HEK293 (cell line): ENCODE data around the gene SPOUT1.
A peak's percentile ranks its signal among the peaks of the same experiment; 100 is the strongest.

ENCODE experiments used
- EGR2 ChIP-seq: fragments of 450-650 bp; formaldehyde crosslinking; IDR thresholded peaks from 2 replicates; pipeline ENCODE4 v1.5.1; 2016; ENCODE audit warnings: low read depth, missing biosample characterization, missing genetic modification characterization
- ZNF202 ChIP-seq: fragments of 450-650 bp; formaldehyde crosslinking; IDR thresholded peaks from 2 replicates; pipeline ENCODE4 v1.5.1; 2016; ENCODE audit warnings: missing biosample characterization, missing genetic modification characterization, borderline replicate concordance
- ZNF214 ChIP-seq: fragments of 450-650 bp; formaldehyde crosslinking; IDR thresholded peaks from 2 replicates; pipeline ENCODE4 v1.5.1; 2017; ENCODE audit warnings: missing biosample characterization, mild to moderate bottlenecking, missing genetic modification characterization, borderline replicate concordance
- ZNF423 ChIP-seq: fragments of 450-650 bp; formaldehyde crosslinking; IDR thresholded peaks from 2 replicates; pipeline ENCODE4 v1.5.1; 2016; ENCODE audit warnings: missing biosample characterization, missing genetic modification characterization
- ZNF426 ChIP-seq: fragments of 450-650 bp; formaldehyde crosslinking; IDR thresholded peaks from 2 replicates; pipeline ENCODE4 v1.5.1; 2017; ENCODE audit warnings: missing biosample characterization, missing genetic modification characterization, mild to moderate bottlenecking, inconsistent platforms, moderate library complexity
- ZNF555 ChIP-seq: fragments of 450-650 bp; formaldehyde crosslinking; conservative IDR thresholded peaks from 2 replicates; pipeline ENCODE4 v1.5.1; 2017; ENCODE audit warnings: missing biosample characterization, mild to moderate bottlenecking, missing genetic modification characterization, inconsistent platforms
- ZNF664 ChIP-seq: fragments of 450-650 bp; formaldehyde crosslinking; IDR thresholded peaks from 2 replicates; pipeline ENCODE4 v1.5.1; 2016; ENCODE audit warnings: missing biosample characterization, missing genetic modification characterization
- ZNF785 ChIP-seq: fragments of 450-650 bp; formaldehyde crosslinking; IDR thresholded peaks from 2 replicates; pipeline ENCODE4 v1.5.1; 2016; ENCODE audit warnings: missing biosample characterization, missing genetic modification characterization
- ZNF791 ChIP-seq: fragments of 450-650 bp; formaldehyde crosslinking; IDR thresholded peaks from 2 replicates; pipeline ENCODE4 v1.5.1; 2016; ENCODE audit warnings: missing biosample characterization, missing genetic modification characterization
- TF ChIP-seq, protein P1 (sequence below): fragments of 450-650 bp; formaldehyde crosslinking; IDR thresholded peaks from 2 replicates; pipeline ENCODE4 v1.5.1; 2016; ENCODE audit warnings: missing biosample characterization, missing genetic modification characterization, low read depth
- TF ChIP-seq, protein P2 (sequence below): fragments of 450-650 bp; formaldehyde crosslinking; IDR thresholded peaks from 2 replicates; pipeline ENCODE4 v1.5.1; 2016; ENCODE audit warnings: missing biosample characterization, missing genetic modification characterization, borderline replicate concordance
- TF ChIP-seq, protein P3 (sequence below): fragments of 450-650 bp; formaldehyde crosslinking; IDR thresholded peaks from 2 replicates; pipeline ENCODE4 v1.5.1; 2016; ENCODE audit warnings: missing biosample characterization, missing genetic modification characterization
- TF ChIP-seq, protein P4 (sequence below): fragments of 450-650 bp; formaldehyde crosslinking; conservative IDR thresholded peaks from 2 replicates; pipeline ENCODE4 v1.5.1; 2016; ENCODE audit warnings: low read depth, missing biosample characterization, missing genetic modification characterization
- TF ChIP-seq, protein P5 (sequence below): fragments of 450-650 bp; IDR thresholded peaks from 2 replicates; pipeline ENCODE4 v1.5.1; 2018; ENCODE audit warnings: missing biosample characterization, mild to moderate bottlenecking, missing genetic modification characterization
- TF ChIP-seq, protein P6 (sequence below): fragments of 450-650 bp; formaldehyde crosslinking; IDR thresholded peaks from 2 replicates; pipeline ENCODE4 v1.5.0; 2017; ENCODE audit warnings: missing biosample characterization, missing genetic modification characterization, borderline replicate concordance

The SPOUT1 gene

DNA sequence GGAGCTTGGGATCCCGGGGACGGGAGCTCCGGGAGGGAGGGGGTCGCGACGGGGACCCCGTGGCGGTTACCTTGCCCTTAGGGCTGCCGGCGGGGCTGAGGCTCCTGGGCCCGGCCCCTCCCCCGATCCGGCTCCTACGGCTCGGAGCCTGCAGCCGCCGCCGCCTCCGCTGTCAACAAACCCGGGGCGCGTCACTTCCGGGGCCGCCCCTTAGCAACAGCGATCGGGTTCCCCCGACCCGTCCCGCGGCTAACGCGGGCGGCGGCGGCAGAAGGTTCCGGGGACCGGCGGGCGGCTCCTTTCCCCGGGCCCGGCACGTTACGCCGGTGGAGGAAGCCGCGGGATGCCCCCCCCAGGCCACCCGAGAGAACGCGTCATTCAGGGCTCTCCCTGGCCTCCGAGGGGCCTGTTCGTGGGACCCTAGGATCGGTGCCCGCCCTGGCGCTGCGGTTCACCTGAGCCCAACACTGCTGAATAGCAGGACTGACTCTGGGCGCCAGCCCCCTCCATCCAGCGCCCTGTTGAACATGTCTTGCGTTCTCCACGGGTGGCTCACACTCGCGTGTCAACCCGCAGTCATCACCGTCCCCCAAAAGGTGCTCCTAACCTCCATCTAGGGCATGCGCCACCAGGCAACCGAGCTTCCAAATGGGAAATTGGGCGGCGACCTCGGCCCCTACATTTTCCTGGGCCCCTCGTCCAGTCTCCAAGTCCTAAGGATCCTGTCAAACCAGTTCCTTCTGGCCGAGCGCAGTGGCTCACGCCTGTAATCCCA lies 57.7 kb downstream of the SPOUT1 start, which contains the start of gene ZER1 (continued):
- TF ChIP-seq, protein P1, sequence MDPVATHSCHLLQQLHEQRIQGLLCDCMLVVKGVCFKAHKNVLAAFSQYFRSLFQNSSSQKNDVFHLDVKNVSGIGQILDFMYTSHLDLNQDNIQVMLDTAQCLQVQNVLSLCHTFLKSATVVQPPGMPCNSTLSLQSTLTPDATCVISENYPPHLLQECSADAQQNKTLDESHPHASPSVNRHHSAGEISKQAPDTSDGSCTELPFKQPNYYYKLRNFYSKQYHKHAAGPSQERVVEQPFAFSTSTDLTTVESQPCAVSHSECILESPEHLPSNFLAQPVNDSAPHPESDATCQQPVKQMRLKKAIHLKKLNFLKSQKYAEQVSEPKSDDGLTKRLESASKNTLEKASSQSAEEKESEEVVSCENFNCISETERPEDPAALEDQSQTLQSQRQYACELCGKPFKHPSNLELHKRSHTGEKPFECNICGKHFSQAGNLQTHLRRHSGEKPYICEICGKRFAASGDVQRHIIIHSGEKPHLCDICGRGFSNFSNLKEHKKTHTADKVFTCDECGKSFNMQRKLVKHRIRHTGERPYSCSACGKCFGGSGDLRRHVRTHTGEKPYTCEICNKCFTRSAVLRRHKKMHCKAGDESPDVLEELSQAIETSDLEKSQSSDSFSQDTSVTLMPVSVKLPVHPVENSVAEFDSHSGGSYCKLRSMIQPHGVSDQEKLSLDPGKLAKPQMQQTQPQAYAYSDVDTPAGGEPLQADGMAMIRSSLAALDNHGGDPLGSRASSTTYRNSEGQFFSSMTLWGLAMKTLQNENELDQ (tag by site-specific recombination) = no peak
- TF ChIP-seq, protein P2, sequence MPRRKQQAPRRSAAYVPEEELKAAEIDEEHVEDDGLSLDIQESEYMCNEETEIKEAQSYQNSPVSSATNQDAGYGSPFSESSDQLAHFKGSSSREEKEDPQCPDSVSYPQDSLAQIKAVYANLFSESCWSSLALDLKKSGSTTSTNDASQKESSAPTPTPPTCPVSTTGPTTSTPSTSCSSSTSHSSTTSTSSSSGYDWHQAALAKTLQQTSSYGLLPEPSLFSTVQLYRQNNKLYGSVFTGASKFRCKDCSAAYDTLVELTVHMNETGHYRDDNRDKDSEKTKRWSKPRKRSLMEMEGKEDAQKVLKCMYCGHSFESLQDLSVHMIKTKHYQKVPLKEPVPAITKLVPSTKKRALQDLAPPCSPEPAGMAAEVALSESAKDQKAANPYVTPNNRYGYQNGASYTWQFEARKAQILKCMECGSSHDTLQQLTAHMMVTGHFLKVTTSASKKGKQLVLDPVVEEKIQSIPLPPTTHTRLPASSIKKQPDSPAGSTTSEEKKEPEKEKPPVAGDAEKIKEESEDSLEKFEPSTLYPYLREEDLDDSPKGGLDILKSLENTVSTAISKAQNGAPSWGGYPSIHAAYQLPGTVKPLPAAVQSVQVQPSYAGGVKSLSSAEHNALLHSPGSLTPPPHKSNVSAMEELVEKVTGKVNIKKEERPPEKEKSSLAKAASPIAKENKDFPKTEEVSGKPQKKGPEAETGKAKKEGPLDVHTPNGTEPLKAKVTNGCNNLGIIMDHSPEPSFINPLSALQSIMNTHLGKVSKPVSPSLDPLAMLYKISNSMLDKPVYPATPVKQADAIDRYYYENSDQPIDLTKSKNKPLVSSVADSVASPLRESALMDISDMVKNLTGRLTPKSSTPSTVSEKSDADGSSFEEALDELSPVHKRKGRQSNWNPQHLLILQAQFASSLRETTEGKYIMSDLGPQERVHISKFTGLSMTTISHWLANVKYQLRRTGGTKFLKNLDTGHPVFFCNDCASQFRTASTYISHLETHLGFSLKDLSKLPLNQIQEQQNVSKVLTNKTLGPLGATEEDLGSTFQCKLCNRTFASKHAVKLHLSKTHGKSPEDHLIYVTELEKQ = peak; percentile 81; the same call in 1 of the 2 replicates
- TF ChIP-seq ZNF423 = no peak
- TF ChIP-seq EGR2 (tag by site-specific recombination) = peak; percentile 70
- TF ChIP-seq, protein P3, sequence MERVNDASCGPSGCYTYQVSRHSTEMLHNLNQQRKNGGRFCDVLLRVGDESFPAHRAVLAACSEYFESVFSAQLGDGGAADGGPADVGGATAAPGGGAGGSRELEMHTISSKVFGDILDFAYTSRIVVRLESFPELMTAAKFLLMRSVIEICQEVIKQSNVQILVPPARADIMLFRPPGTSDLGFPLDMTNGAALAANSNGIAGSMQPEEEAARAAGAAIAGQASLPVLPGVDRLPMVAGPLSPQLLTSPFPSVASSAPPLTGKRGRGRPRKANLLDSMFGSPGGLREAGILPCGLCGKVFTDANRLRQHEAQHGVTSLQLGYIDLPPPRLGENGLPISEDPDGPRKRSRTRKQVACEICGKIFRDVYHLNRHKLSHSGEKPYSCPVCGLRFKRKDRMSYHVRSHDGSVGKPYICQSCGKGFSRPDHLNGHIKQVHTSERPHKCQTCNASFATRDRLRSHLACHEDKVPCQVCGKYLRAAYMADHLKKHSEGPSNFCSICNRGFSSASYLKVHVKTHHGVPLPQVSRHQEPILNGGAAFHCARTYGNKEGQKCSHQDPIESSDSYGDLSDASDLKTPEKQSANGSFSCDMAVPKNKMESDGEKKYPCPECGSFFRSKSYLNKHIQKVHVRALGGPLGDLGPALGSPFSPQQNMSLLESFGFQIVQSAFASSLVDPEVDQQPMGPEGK (tag by site-specific recombination) = peak; percentile 90
- no peak for TF ChIP-seq ZNF214 (tag by site-specific recombination)
- TF ChIP-seq ZNF426 = no peak
- no peak for TF ChIP-seq ZNF791 (tag by site-specific recombination)
- TF ChIP-seq, protein P4, sequence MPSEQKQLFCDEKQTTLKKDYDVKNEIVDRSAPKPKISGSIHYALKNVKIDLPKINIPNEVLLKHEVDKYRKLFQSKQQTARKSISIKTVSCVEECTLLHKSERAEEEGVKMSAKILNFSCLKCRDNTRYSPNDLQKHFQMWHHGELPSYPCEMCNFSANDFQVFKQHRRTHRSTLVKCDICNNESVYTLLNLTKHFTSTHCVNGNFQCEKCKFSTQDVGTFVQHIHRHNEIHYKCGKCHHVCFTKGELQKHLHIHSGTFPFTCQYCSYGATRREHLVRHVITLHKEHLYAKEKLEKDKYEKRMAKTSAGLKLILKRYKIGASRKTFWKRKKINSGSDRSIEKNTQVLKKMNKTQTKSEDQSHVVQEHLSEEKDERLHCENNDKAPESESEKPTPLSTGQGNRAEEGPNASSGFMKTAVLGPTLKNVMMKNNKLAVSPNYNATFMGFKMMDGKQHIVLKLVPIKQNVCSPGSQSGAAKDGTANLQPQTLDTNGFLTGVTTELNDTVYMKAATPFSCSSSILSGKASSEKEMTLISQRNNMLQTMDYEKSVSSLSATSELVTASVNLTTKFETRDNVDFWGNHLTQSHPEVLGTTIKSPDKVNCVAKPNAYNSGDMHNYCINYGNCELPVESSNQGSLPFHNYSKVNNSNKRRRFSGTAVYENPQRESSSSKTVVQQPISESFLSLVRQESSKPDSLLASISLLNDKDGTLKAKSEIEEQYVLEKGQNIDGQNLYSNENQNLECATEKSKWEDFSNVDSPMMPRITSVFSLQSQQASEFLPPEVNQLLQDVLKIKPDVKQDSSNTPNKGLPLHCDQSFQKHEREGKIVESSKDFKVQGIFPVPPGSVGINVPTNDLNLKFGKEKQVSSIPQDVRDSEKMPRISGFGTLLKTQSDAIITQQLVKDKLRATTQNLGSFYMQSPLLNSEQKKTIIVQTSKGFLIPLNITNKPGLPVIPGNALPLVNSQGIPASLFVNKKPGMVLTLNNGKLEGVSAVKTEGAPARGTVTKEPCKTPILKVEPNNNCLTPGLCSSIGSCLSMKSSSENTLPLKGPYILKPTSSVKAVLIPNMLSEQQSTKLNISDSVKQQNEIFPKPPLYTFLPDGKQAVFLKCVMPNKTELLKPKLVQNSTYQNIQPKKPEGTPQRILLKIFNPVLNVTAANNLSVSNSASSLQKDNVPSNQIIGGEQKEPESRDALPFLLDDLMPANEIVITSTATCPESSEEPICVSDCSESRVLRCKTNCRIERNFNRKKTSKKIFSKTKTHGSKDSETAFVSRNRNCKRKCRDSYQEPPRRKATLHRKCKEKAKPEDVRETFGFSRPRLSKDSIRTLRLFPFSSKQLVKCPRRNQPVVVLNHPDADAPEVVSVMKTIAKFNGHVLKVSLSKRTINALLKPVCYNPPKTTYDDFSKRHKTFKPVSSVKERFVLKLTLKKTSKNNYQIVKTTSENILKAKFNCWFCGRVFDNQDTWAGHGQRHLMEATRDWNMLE (tag by site-specific recombination) = peak; percentile 74
- no peak for TF ChIP-seq ZNF664 (tag by site-specific recombination)
- no peak for TF ChIP-seq ZNF202 (tag by site-specific recombination)
- no peak for TF ChIP-seq ZNF555 (tag by site-specific recombination)
- peak; percentile 83; the same call in 1 of the 2 replicates for TF ChIP-seq ZNF785
- TF ChIP-seq, protein P5, sequence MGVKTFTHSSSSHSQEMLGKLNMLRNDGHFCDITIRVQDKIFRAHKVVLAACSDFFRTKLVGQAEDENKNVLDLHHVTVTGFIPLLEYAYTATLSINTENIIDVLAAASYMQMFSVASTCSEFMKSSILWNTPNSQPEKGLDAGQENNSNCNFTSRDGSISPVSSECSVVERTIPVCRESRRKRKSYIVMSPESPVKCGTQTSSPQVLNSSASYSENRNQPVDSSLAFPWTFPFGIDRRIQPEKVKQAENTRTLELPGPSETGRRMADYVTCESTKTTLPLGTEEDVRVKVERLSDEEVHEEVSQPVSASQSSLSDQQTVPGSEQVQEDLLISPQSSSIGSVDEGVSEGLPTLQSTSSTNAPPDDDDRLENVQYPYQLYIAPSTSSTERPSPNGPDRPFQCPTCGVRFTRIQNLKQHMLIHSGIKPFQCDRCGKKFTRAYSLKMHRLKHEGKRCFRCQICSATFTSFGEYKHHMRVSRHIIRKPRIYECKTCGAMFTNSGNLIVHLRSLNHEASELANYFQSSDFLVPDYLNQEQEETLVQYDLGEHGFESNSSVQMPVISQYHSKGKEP (tag by site-specific recombination) = peak; percentile 57; the same call in 1 of the 2 replicates
- TF ChIP-seq, protein P6, sequence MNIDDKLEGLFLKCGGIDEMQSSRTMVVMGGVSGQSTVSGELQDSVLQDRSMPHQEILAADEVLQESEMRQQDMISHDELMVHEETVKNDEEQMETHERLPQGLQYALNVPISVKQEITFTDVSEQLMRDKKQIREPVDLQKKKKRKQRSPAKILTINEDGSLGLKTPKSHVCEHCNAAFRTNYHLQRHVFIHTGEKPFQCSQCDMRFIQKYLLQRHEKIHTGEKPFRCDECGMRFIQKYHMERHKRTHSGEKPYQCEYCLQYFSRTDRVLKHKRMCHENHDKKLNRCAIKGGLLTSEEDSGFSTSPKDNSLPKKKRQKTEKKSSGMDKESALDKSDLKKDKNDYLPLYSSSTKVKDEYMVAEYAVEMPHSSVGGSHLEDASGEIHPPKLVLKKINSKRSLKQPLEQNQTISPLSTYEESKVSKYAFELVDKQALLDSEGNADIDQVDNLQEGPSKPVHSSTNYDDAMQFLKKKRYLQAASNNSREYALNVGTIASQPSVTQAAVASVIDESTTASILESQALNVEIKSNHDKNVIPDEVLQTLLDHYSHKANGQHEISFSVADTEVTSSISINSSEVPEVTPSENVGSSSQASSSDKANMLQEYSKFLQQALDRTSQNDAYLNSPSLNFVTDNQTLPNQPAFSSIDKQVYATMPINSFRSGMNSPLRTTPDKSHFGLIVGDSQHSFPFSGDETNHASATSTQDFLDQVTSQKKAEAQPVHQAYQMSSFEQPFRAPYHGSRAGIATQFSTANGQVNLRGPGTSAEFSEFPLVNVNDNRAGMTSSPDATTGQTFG (tag by site-specific recombination) = 0 out of 2 replicates have a peak, but pooled peaks have one; percentile 55
